Astrocyte of the cerebellum (primary cell): Measurements from ENCODE around the gene ACR.
"Not testable (repeated sequence)": the region's sequence is repeated elsewhere in the genome, so short reads cannot be mapped to it uniquely, and the experiment has no call there.

Experiments
- DNase-seq: peaks from one replicate; pipeline ENCODE4 v3.0.0-alpha.2; 2011; ENCODE audit warnings: low read depth
- H3K4me3 ChIP-seq: 2 replicates; pipeline ENCODE4 v1.5.1; 2011; ENCODE audit warnings: mild to moderate bottlenecking, low read depth, low read length, moderate library complexity
- in situ Hi-C: cut with HindIII; loops from 2 replicates; pipeline ENCODE4 v1.10.0; 2017; ENCODE audit warnings: low sequenced_read_pairs
- TF ChIP-seq, protein P1 (sequence below): IDR thresholded peaks from 2 replicates; pipeline ENCODE4 v1.5.1; 2012; ENCODE audit warnings: low read length, low read depth, moderate library complexity, mild to moderate bottlenecking; ENCODE audit errors: missing control alignments

Gene ACR

DNA sequence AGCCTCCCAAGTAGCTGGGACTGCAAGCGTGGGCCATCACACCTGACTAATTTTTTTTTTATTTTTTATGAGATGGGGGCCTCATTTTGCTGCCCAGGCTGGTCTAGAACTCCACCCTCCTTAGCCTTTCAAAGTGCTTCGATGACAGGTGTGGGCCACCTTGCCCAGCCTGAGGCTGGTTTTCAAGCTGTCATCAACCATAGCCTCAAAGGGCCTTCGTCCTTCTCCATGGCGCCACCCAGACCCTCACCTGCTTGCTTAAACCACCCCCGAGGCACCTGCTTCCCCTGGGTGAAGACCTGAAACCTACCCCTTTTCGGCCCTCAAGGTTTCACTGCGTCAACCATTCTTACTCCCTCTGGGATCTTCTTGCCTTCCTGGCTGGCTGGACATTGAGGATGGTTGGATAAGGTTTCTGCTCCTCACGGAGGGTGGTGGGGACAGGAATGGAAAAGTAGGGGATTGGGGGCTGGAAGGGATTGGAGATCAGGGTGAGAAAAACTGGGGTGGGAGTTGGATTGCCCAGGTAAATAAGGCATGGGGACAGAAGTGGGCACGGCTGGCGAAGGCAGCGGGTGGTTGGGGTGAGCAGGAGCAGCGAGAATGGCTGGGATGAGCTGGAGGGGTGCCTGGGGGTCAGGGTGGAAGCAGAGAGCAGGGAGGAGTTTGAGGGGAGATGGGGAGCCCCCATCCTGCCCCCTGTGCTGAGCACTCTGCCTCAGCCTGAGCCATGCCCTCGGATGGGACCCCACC is 2.8 kb upstream of the ACR start:
- no peak overlapping the region for H3K4me3 ChIP-seq
- DNase-seq = no peak
- TF ChIP-seq, protein P1, sequence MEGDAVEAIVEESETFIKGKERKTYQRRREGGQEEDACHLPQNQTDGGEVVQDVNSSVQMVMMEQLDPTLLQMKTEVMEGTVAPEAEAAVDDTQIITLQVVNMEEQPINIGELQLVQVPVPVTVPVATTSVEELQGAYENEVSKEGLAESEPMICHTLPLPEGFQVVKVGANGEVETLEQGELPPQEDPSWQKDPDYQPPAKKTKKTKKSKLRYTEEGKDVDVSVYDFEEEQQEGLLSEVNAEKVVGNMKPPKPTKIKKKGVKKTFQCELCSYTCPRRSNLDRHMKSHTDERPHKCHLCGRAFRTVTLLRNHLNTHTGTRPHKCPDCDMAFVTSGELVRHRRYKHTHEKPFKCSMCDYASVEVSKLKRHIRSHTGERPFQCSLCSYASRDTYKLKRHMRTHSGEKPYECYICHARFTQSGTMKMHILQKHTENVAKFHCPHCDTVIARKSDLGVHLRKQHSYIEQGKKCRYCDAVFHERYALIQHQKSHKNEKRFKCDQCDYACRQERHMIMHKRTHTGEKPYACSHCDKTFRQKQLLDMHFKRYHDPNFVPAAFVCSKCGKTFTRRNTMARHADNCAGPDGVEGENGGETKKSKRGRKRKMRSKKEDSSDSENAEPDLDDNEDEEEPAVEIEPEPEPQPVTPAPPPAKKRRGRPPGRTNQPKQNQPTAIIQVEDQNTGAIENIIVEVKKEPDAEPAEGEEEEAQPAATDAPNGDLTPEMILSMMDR = no peak
- in situ Hi-C loops = no loop called here

DNA sequence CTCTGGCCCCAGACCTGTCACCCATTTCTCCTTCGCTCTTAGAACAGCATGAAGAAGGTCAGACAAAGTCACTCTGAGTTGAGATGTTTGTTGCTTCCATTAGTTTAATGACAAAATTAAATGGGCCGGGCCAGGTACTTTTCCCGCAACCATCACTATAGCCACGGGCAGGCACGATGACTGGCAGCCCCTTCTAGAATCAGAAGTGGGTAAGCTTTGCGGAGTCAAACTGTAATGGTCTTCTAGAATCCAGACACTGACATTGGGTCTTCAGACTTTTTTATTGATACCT is 2.3 kb upstream of the ACR start:
- TF ChIP-seq, protein P1 = no peak
- no peak for DNase-seq
- in situ Hi-C loops = no loop called here
- H3K4me3 ChIP-seq = no peak overlapping the region

DNA sequence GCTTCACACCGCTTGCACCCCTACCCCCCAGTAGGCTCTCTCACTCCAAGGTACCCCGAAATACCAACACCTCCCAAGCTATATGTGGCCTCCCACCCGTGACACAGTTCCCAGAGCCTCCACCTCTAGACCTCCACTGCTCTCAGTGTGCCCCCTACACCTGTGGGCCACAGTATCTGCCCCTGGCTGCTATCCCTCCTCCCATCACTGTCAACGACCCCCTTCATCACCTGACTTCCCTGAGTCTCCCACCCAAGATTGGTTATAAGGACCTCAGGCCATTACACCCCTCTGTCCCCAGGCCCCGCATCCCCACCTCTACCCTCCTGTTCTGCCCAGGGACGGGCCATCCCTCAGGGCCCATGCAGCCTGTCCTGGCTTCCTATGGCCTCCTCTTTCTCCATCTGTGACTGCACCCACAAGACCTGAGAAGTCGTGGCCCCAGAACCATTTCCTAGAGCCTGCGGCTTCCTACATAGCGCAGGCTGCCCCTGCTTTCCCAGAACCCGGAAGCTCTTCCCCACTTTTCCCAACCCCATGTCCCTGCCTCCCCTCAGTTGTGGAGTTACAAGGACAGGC is 734 bp downstream of the ACR start:
- H3K4me3 ChIP-seq = no peak overlapping the region
- no peak for DNase-seq
- TF ChIP-seq, protein P1 = no peak
- in situ Hi-C loops = no loop called here

DNA sequence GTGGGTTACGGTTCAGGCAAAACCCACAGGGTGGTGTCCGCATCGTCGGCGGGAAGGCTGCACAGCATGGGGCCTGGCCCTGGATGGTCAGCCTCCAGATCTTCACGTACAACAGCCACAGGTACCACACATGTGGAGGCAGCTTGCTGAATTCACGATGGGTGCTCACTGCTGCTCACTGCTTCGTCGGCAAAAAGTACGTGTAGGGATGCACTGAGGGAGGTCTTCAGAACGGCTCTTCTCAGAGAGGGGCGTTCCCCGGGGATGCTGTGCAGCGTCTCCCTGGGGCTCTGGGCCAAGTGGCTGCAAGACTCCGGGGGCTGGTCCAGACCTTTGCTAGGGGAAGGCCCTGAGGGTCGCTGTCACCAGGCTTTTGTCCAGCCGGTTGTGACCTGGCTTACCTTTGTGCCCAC is 1.3 kb downstream of the ACR start:
- TF ChIP-seq, protein P1 = no peak
- H3K4me3 ChIP-seq = no peak overlapping the region
- DNase-seq = no peak
- in situ Hi-C loops = no loop called here

DNA sequence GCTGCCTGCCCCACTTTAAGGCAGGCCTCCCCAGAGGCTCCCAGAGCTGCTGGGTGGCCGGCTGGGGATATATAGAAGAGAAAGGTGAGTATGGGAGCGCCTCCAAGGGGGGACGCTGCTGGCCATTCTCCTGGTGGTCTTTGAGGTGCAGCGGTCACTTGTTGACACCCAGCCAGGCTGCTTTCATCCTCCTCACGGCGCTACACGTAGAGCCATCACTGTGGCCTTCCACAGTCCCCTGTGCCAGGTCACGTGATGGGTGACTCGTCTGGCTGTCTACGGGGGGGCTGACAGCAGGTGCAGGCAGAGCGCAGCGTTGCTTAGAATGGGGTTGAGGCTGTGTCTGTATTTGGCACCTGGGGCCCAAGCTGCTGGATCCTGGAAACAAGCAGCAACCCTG is 1.9 kb downstream of the ACR start:
- no peak overlapping the region for H3K4me3 ChIP-seq
- TF ChIP-seq, protein P1 = no peak
- in situ Hi-C loops = no loop called here
- no peak for DNase-seq

DNA sequence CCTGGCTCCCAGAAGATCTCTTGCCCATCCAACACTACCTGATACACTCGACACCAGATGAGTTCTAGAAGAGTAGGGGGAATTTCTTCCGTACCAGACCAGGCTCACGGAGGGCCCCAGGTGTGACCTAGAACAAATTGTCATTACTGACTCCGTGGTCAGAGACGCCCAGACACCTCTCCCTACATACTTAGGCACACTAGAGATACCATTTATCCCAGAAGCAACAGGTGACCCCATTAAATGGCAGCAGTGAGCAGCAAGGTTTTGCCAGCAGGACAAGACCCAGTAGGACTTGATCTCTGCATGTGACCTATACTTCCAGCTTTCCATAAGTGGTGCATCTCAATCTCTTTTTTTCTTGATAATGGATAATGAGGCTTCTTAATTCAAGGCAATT is 2.7 kb downstream of the ACR start:
- DNase-seq, in situ Hi-C loops, H3K4me3 ChIP-seq: not testable (repeated sequence)

DNA sequence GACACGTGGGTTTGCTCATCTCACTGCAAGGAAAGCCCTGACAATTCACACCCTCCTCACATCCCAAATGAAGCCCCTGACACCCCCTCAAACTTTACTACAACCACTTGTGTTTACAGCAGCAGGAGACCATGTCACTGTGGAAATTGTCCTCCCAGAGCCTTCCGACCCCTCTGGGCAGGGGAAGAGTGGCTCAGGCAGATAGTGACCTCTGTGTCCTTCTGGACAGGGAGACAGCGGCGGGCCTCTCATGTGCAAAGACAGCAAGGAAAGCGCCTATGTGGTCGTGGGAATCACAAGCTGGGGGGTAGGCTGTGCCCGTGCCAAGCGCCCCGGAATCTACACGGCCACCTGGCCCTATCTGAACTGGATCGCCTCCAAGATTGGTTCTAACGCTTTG is 6.4 kb downstream of the ACR start:
- DNase-seq, H3K4me3 ChIP-seq, in situ Hi-C loops: not testable (repeated sequence)

DNA sequence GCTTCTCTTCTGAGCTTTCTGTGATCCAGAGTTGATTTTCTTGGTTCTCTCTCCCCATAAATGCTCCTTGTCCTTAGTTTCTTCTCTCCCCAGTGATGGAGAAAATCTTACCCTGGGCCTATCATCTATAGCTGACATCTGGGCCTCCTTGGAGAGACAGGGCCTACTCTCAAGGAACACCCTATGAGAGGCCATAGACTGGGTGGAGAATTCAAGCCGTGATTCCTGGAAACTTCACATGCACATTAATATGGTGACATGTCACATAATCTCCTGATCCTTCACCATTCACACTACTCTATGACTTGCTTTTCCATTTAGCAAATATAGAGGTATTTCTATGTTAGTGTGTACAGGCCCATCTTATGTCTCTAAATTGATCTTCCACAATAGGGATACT is 9.5 kb downstream of the ACR start:
- in situ Hi-C loops = not testable (repeated sequence)

DNA sequence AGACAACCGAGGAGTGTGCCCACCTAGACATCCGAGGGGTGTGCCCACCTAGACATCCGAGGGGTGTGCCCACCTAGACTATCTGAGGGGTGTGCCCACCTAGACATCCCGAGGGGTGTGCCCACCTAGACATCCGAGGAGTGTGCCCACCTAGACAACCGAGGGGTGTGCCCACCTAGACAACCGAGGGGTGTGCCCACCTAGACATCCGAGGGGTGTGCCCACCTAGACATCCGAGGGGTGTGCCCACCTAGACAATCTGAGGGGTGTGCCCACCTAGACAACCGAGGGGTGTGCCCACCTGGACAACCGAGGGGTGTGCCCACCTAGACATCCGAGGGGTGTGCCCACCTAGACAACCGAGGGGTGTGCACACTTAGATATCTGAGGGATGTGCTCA is 10.6 kb downstream of the ACR start:
- H3K4me3 ChIP-seq, DNase-seq, in situ Hi-C loops: not testable (repeated sequence)

More for the DNA sequence above, 9.5 kb downstream of the ACR start:
- not testable (repeated sequence) for DNase-seq, H3K4me3 ChIP-seq

DNA sequence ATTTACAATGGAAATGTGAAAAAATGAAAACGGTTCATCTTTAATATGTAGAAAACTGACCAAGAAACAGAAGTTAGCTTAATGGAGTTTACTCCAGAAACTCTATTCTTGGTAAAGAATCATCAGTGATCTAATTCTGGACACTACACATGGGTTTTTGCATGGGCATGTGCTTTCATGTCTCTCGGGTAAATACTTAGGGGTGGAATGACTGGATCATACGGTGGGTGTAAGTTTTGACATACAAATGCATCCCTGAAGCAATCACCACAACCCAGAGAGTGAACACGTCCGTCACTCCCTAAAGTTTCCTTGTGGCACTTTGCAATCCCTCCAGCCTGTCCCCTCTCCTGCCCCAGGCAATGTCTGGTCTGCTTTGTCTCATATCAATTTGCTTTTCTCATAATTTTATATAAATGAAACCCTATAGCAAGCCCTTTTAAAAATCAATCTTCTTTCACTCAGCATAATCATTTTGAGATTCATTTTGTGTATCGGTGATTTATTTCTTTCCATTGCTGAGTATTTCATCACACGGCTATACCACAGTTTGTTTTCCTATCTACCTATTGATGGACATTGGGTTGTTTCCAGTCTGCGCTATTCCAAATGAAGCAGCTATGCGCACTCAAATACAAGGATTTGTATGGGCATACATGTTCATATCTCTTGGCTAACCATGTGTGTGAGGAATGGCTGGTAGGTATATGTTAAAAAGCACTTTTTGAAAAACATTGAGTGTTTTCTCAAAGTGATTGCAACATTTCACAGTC is 11.5 kb downstream of the ACR start:
- in situ Hi-C loops, DNase-seq, H3K4me3 ChIP-seq: not testable (repeated sequence)

DNA sequence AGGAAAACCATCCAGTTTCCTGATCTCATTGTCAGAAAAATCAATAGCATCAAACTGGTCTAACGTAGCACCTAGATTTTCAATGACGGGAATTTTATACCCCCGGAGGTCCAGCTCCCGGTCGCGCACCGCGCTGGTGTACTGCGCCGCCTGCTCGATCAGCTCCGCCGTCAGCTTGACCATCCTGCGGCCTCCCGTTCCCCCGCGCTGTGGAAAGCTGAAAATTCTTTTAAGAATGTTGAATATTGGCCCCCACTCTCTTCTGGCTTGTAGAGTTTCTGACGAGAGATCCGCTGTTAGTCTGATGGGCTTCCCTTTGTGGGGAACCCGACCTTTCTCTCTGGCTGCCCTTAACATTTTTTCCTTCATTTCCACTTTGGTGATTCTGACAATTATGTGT is 17.2 kb downstream of the ACR start:
- in situ Hi-C loops, DNase-seq, H3K4me3 ChIP-seq: not testable (repeated sequence)
